HAP-1 (cell line): Measurements from ENCODE around the gene RAP2A.

Experiments used
- DNase-seq, 2 experiments: peaks; one replicate each; pipeline ENCODE4 v3.0.0-alpha.2; 2016 to 2020; ENCODE audit warnings: low spot score in 2 of 2
- H3K27me3 ChIP-seq: fragments of 250-450 bp; sonication (Bioruptor Pico); 2 replicates; pipeline ENCODE4 v1.5.1; 2020; ENCODE audit warnings: low read depth, mild to moderate bottlenecking, moderate library complexity
- H3K36me3 ChIP-seq: fragments of 250-450 bp; sonication (Bioruptor Pico); replicated peaks from 2 replicates; pipeline ENCODE4 v1.5.1; 2020; ENCODE audit warnings: mild to moderate bottlenecking
- H3K4me1 ChIP-seq: fragments of 250-450 bp; sonication (Bioruptor Pico); 2 replicates; pipeline ENCODE4 v1.5.1; 2020; ENCODE audit warnings: mild to moderate bottlenecking
- H3K4me3 ChIP-seq: fragments of 250-450 bp; sonication (Bioruptor Pico); 2 replicates; pipeline ENCODE4 v1.5.1; 2020; ENCODE audit warnings: mild to moderate bottlenecking, moderate library complexity
- H3K9me3 ChIP-seq: fragments of 250-450 bp; sonication (Bioruptor Pico); 2 replicates; pipeline ENCODE4 v1.5.1; 2020; ENCODE audit warnings: mild to moderate bottlenecking, moderate library complexity
- in situ Hi-C: fragments of 300-500 bp; cut with MboI; formaldehyde crosslinking; loops from 3 replicates; pipeline ENCODE4 v1.14.3; 2020; ENCODE audit warnings: low sequenced_read_pairs, inconsistent platforms, mixed read lengths

The RAP2A gene

DNA sequence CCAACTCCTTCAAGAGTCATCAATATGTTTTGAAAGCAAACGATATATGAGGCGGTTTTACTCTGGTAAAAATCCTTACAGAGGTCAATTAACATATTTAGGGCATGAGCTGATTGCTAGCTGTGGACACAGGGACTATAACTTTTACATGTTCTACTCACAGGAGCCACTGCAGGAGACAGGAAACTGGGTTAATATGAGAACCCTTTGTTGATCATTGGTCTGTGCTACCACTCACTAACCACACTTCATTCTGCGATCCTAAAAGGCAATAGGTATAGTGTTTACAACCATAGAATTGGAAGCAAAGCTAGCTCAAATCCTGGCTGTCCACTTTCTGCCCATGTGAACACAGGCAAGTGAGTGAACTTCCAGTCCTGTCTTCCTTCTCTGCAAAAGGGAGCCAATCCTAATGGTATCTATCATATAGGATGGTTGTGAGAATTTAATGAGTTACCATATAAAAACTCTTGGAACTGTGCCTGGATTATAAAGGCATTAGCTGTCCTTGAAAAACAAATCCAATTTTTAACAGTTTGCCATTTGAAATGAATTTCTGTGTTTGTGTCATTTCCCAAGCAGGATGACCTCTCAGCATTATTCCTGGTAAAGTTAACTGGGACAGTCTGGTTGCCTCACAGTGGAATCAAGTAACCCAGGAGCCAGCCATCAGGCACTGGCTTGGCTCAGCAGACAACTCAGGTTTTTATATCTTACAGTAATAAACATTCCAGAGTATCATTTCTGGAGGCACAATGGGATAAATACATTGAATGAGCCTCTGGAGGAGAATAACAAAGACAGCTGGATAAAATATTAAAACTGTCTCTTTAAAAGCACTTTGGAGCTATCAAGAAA lies 29.8 kb upstream of the RAP2A start:
- Histone ChIP-seq H3K36me3 (no peaks in the 10 kb centered on the region), H3K4me1 (no peaks in the 10 kb centered on the region), H3K9me3 (no peaks in the 10 kb centered on the region), H3K4me3 (no peak overlapping the region), H3K27me3 (0 out of 2 replicates have a peak, but pooled peaks cover 5% of the 10 kb centered on the region)
- no peak for DNase-seq
- in situ Hi-C loops: no loop called here

DNA sequence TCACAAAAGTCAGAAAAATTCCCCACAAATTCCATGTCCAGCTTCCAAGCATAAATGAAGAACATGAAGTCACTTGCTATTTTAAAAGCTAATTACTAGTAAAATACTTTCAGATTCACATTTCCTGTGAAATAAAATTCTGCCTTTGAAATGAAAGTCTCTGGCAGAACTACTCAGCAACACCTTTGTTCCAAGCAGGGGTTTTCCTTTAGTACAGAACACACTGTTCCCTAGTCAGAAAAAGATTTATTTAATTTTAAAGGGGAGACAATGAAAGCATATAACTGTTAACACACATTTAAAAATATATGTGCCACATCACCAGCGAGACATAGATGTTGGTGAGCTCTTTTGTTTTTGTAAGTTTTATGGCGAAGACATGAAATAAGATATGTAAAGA lies 26.4 kb upstream of the RAP2A start:
- in situ Hi-C loops: no loop called here
- H3K4me1 ChIP-seq: no peaks in the 10 kb centered on the region
- no peaks in the 10 kb centered on the region for H3K36me3 ChIP-seq
- H3K27me3 ChIP-seq: peaks cover 9% of the 10 kb centered on the region; the same call in 1 of the 2 replicates
- H3K9me3 ChIP-seq: no peaks in the 10 kb centered on the region
- H3K4me3 ChIP-seq: no peak overlapping the region
- DNase-seq: no peak

DNA sequence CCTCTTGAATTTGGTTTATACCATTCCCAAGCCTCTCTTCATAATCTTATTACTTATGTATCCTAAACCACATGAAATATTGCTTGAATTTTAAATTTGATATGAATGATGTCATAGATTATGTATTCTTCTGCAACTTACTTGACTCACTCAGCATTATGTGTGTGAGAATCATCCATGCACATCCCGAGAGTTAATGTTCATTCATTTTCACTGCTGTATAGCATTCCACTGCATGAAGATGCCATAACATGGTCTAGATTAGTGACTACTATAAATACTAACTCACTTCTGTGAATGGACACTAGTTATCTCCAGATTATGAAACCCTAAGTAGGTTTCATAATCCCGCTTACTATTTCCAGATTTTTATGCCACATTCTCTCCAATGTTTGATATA lies 25.0 kb upstream of the RAP2A start:
- Histone ChIP-seq H3K9me3 (no peaks in the 10 kb centered on the region), H3K27me3 (peaks cover 9% of the 10 kb centered on the region; the same call in 1 of the 2 replicates), H3K36me3 (no peaks in the 10 kb centered on the region), H3K4me1 (no peaks in the 10 kb centered on the region), H3K4me3 (no peak overlapping the region)
- no peak for DNase-seq
- in situ Hi-C loops: no loop called here

DNA sequence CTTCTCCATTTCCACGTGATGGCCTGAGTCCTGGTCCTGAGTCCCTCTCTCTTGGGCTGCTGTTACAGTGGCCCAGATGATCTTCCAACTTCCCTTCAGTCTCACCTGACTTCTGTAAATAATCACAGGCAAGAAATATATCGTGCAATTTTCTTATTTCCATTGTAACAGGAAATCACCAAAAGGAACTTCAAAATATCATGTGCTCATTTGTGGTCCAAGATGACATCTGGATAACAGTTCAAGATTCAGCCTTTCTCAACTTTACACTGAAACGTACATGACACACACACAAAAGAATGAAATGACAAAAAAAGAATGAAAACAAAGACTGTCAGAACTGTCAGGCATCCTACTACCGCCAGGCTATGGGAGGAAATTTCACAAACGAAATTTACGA lies 22.0 kb upstream of the RAP2A start:
- in situ Hi-C loops: no loop called here
- no peaks in the 10 kb centered on the region for H3K9me3 ChIP-seq
- no peak for DNase-seq
- H3K4me1 ChIP-seq: no peaks in the 10 kb centered on the region
- H3K36me3 ChIP-seq: no peaks in the 10 kb centered on the region
- H3K27me3 ChIP-seq: peaks cover 9% of the 10 kb centered on the region; the same call in 1 of the 2 replicates
- no peak overlapping the region for H3K4me3 ChIP-seq

DNA sequence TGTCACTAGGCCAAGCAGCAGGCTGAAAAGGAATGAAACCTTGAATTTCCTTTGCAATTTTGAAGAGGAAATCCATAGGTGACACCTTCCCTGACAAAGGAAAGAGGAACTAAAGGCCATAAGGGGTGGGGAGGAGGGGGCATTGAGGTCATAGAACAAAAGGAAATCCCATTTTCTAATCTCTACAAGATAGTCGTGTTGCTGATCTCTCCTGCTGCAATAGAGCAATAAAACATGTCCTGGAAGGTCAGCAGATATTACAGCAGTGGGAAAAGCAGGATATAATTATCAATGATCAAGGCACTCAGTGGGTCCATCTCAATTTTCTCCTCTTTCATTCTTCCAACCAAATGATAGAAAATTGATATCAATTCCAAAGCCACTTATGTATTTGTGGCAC lies 20.3 kb upstream of the RAP2A start:
- H3K4me1 ChIP-seq: no peaks in the 10 kb centered on the region
- peaks cover 6% of the 10 kb centered on the region; the same call in 1 of the 2 replicates for H3K27me3 ChIP-seq
- H3K36me3 ChIP-seq: no peaks in the 10 kb centered on the region
- no peaks in the 10 kb centered on the region for H3K9me3 ChIP-seq
- in situ Hi-C loops: no loop called here
- no peak overlapping the region for H3K4me3 ChIP-seq
- DNase-seq: no peak

DNA sequence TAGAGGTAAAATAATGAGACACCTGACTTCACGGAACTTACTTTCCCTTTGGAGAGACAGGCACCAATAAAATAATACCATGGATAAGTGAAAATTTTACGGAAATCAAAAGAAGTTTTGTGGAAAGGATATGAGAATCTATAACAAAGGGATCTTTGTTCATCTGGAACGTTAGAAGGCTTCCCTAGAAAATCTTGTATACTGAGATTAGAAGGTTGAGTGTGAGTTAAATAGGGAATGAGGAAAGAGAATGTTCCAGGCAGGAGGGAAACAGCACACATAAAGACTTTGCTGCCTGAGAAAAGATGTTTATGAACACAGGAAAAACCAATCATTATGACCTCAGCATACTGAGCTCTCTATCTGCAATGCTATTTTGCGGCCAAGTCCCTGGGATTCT lies 19.6 kb upstream of the RAP2A start:
- no peak for DNase-seq
- H3K27me3 ChIP-seq: peaks cover 4% of the 10 kb centered on the region; the same call in 1 of the 2 replicates
- in situ Hi-C loops: no loop called here

DNA sequence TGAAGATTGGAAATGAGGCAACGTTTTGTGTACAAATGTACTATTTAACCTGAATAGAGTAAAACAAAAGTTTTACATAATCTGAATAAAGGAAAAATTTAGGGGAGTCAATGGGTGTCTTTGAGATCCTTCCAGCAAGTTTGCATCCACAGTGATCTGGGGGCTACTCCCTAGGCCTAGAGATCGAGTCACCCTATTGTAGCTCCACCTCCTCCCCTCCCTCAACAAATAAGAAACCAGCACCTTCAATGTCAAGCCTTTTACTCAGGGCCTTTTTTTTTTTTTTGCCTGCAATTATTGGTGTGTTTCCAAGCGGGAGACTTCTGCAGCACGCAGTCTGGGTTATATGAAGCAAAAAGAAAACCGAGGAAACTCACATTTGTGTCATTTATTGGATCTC lies 16.3 kb upstream of the RAP2A start:
- no peaks in the 10 kb centered on the region for H3K9me3 ChIP-seq
- no peaks in the 10 kb centered on the region for H3K36me3 ChIP-seq
- no peak overlapping the region for H3K4me3 ChIP-seq
- no peaks in the 10 kb centered on the region for H3K4me1 ChIP-seq
- no peaks in the 10 kb centered on the region for H3K27me3 ChIP-seq
- DNase-seq: no peak
- in situ Hi-C loops: no loop called here

More for the DNA sequence above, 19.6 kb upstream of the RAP2A start:
- Histone ChIP-seq H3K36me3 (no peaks in the 10 kb centered on the region), H3K4me3 (no peak overlapping the region), H3K9me3 (no peaks in the 10 kb centered on the region), H3K4me1 (no peaks in the 10 kb centered on the region)

DNA sequence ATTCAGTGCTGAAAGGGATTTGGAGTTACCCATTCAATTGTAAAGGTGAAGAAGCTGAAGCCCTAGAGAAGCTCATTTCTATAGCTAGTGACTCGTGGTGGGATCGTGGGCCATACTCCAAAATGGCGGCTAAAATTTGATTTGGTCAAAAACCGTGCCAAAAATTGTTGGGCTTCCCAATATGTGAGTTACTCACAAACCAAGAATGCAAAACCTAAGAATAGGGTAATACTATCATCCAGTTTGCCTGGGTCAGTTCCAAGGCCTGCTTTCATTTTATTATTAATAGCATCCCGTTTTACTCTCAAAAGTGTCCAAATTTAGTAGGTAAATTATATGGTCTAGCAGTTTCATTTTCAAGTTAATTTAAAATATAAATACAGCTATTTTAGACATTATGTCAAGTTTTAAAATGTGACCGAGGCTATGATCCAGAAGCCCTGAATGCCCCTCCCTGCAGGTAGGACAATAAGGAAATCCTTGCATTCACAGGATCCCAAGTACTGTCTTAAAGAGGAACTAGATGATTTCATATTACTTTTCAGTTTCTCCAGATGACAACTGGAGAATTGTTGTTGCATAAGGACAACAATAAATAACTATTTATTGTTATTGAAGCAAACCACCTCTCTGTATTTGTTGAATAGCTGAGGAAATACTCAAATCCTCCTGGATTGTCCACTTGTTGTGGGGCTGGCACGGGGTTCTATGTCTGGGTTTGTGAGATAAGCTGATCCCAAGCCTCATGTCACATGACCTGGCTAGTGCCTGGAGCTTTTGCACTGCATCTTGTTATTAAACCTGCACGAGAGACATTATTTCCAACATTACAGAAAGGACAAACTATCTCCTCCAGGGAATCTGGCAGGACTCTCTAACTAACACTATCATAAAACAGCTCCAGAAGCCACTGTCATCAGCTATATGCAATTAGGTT lies 11.6 kb upstream of the RAP2A start:
- Histone ChIP-seq H3K36me3 (no peaks in the 10 kb centered on the region), H3K4me3 (no peak overlapping the region), H3K27me3 (peaks cover 13% of the 10 kb centered on the region; the same call in 1 of the 2 replicates), H3K4me1 (no peaks in the 10 kb centered on the region), H3K9me3 (no peaks in the 10 kb centered on the region)
- no peak for DNase-seq
- in situ Hi-C loops: no loop called here

DNA sequence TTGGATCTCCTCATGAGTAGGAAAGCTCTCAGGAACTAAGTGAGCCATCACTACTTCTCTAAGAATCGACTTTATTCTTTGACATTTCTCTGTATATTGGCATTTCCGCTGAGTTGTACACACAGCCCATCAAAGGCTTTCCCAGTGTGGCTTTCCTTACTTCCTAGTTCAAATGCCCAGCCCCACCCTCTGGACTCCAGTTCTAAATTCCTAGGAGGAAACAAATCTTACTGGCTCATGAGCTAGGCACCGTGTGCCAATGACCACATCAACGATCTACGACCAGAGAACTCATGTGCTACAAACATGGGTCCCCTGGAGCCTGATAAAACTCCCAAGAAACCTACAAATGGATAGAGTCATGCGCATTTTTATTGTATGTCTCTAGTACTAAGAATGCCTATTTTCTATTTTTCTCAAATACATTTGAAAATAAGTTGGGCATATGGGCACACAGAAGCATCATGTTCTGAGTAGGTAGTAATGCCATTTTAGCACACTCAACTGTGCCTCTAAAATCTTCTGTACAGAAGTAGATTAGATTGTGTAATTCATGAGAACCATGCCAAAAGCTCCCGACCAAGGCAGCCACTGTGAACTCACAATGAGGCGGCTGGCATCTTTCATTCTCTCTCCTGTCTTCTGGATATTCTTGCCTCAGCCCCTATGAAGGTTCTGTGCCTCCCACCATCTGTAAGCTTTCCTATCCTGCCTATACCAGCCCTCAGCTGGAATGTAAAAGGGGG lies 10.5 kb upstream of the RAP2A start:
- no peak for DNase-seq
- Histone ChIP-seq H3K36me3 (no peaks in the 10 kb centered on the region), H3K4me3 (no peak overlapping the region), H3K4me1 (no peaks in the 10 kb centered on the region; the same call in 1 of the 2 replicates), H3K9me3 (no peaks in the 10 kb centered on the region), H3K27me3 (peaks cover 13% of the 10 kb centered on the region; the same call in 1 of the 2 replicates)
- in situ Hi-C loops: no loop called here

DNA sequence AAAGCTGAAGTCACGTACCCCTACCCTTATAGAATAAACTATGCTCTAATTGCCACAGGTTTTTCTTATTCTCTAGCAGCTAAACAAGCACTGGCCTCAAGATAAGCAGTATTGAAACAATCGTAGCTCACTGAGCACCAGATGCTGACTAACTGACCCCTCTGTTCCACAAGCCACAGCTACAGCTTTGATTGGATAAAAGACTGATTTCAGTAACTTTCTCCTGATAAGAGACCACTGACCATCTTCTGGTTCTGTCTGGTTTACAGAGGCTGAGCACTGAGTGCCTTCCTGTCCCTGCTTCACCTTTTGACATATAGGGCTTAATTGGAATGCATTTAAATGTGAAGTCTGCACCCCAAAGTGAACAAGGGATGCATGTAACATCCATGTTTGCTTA lies 8.4 kb upstream of the RAP2A start:
- in situ Hi-C loops: no loop called here
- Histone ChIP-seq H3K27me3 (peaks cover 15% of the 10 kb centered on the region), H3K9me3 (no peaks in the 10 kb centered on the region), H3K4me3 (no peak overlapping the region), H3K36me3 (no peaks in the 10 kb centered on the region), H3K4me1 (no peaks in the 10 kb centered on the region; the same call in 1 of the 2 replicates)
- DNase-seq: no peak

DNA sequence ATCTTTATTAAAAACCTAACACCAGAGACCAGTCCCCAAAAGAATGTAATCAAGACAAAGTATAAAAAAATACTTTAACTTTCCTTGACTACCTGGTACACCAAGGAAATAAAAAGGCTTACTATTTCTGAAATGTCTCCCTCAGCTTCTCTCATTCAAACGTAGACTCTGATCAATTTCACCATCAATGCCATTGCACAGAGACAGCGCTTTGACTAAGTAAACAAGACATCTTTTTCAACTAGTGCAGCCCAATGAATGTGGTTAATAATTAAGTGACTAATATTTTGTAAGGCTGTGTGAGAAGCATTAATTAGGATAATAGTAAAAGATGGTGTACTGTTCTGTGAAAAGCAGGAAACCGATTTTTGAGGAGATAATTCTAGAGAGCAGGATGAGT lies 7.3 kb upstream of the RAP2A start:
- Histone ChIP-seq H3K36me3 (no peaks in the 10 kb centered on the region), H3K9me3 (0 out of 2 replicates have a peak, but pooled peaks cover 2% of the 10 kb centered on the region), H3K27me3 (peaks cover 15% of the 10 kb centered on the region), H3K4me1 (no peaks in the 10 kb centered on the region; the same call in 1 of the 2 replicates), H3K4me3 (no peak overlapping the region)
- DNase-seq: no peak
- in situ Hi-C loops: no loop called here

DNA sequence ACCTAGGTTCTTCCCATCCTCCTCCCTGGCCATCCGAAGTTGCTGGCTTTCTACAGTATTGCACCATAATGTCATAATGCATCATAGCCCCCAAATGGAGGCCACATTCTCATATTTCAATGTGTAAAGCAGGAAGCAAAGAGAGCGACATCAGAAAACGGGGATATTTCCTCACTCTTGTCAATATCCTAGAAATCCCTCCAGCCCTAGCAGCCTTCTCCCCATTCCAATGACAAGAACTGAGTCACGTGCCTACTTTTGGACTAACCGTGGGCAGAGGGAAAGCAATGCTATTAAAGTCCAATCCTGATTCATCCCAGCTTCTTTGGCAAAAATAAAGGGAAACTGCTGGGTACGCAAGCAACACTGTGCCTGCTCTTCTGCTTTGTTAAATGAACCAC lies 4.3 kb upstream of the RAP2A start:
- H3K9me3 ChIP-seq: 0 out of 2 replicates have a peak, but pooled peaks cover 2% of the 10 kb centered on the region
- DNase-seq: no peak
- no peaks in the 10 kb centered on the region for H3K36me3 ChIP-seq
- H3K27me3 ChIP-seq: peaks cover 15% of the 10 kb centered on the region
- in situ Hi-C loops: no loop called here
- H3K4me3 ChIP-seq: no peak overlapping the region
- H3K4me1 ChIP-seq: no peaks in the 10 kb centered on the region; the same call in 1 of the 2 replicates

DNA sequence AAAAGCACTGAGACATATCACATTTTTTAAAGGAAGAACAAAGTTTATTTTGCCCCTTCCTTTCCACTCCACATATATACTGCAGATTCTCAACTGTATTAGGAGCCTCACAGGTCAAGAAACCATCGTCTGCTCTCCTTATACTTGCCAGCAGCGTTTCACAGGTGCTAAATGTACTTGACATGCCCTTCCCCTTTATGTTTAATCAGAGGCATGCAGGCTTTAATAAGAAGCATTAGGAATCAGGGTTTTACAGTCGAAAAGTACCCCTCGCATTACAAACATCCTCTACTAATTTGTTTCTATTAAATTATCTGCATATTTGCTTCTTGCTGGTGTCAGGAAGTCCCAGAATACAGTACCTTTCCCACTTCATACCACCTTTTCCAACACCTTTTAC lies 3.7 kb upstream of the RAP2A start:
- DNase-seq: no peak
- in situ Hi-C loops: no loop called here

More for the DNA sequence above, 3.7 kb upstream of the RAP2A start:
- Histone ChIP-seq H3K36me3 (no peaks in the 10 kb centered on the region), H3K27me3 (peaks cover 15% of the 10 kb centered on the region), H3K4me3 (no peak overlapping the region), H3K4me1 (no peaks in the 10 kb centered on the region; the same call in none of the 2 replicates), H3K9me3 (0 out of 2 replicates have a peak, but pooled peaks cover 2% of the 10 kb centered on the region)
